ENCODE measurements around the gene NT5C.

The NT5C gene

DNA sequence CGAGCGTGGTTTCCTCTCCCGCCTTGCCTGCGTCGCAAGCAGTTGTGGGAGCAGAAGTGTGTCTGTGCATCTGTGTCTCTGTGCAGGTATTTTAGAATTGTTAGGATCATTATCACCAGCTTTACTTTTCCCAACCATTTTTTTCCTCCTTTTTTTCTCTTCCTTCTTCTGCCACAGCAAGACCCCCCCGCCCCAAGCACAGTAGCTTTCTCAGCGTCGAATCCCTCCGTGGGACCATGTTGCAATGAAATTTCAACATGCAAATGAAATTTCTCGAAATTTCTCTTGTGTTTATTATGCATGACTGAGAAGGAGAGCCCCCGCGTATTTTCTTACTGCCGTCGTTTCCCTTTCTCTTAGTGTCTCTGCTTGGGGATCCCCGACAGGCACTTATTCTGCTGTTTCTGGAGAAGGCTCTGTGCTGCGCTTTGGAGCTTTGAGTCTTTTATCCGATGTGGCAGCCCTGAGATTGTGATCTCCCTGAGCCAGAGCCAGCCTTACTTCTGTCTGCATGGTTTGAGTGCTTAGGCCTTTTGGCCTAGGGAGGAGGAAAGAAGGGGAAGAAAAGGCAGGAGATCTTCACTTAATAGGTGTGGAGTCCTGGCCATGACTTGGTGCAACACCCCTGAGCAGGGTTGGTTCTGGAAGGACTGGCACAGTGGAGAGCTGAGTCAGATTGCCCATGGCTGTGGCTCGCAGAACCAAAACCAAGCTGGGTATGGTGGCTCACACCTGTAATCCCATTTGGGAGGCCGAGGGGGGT is 16.8 kb downstream of the NT5C start:
- no peak for DNase-seq

DNA sequence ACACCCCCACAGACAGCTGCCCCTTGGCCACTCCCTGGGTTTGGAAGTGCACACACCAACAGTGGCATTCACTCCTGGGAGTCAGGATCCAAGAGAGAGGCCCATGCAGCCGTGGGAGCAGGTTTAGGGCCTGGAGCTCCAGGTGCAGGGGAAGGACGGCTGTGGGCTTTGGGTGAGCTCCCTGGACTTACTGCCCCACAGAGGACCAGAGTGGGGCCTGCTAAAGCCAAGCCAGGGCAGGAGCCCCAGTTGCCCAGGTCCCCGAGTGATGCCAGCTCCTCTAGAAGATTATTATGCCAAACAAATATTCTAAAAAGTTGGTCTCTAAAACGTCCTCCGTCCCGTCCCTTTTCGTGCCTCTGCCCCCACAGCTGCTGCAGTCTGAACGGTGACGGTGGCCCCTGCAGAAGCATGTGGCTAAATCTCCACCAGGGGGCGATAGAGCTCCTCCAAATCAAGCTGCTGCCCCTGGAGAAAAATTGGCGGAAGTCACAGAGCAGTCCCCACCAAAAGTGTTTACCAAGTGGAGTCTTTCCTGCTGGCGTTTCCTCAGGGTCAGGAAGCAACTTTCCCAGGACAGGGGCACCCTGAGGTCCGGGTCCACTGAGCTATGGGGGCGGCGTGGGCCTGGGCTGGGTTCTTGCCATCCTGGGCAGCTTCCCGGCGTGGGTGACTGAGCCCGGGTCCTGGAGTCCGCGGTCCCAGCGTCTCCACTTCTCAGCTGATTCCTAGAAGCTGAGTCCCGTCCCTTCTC is 17.6 kb downstream of the NT5C start:
- DNase-seq, result peak; percentile 93

DNA sequence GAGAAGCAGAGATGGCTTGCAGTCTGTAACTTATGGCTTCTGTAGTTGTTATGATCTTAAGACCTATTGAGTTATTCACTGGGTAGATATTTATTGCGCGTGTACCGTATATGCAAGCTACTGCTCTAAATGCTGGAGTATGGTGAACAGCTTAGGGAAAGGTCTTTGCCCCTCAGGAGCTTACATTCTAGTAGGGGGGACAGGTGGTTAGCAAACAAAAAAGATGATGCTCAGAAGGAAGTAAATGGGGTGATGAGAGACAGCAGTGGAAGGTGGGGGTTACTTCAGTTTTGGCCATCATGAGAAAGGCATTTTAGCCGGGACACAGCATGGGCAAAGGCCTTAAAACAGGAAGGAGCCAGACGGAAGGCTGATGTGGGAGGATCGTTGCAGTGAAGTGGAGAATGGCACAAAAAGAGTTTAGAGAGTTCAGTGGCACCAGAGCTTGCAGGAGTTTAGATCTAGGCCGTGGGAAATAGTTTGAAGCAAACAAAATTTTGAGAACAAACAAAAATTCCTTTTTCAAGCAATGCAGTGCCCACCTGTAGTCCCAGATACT is 19.7 kb downstream of the NT5C start:
- no peak for DNase-seq

DNA sequence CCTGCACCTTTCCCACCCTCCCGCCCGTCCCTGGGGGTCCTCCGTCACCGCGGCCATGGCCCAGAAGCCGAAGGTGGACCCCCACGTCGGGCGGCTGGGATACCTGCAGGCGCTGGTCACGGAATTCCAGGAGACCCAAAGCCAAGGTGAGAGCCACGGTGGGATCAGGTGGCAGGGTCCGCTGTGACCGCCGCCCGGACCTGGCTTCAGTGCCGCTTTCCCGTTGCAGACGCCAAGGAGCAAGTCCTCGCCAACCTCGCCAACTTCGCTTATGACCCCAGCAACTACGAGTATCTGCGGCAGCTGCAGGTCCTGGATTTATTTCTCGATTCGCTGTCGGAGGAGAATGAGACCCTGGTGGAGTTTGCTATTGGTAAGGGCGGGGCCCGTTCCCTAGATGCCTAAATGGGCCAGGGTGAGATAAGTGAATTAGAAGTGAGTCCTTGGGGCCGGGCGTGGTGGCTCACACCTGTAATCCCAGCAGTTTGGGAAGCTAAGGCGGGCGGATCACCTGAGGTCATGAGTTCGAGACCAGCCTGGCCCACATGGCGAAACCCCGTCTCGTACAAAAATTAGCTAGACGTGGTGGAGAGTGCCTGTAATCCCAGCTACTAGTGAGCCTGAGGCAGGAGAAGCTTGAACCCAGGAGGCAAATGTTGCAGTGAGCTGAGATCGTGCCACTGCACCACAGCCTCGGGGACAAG is 21.2 kb downstream of the NT5C start:
- DNase-seq, result peak; percentile 21

DNA sequence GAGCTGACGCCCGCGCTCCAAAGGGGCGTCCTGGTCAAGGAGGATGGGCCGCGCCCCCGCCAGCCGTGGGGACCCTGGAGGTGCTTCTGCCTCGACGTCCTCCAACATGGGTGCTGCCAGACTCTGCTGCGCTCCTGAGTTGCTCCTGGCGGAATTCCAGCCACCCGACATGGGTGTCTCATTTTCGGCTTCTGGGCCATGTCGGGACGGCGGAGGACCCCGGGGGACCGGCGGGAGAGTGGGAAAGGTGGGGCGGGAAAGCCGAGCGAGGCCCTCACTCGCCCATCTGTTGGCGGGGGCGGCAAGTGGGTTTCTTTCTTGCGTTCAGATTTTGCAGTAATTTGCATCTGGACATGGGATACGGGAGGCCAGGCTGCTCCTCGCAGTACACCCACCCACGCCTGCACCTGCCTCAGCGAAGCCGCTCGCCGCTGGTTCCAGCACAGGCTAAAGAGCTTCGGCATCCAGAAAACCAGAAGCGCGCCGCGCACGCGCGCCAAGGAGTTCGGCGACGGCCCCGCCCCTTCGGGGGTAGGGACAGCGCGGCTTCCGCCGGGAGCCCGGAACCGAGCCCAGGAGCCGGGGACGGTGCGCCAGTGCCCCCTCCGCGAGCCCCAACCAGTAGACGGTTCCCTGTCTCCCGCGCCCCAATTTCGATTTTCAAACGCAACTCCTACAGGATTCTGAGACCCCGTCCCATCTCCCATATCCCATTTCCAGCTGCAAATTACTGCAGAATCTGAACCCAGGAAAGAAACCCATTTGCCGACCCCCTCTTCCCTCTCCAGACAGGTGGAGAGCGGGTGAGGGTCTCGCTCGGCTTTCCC is 21.9 kb downstream of the NT5C start, which contains the start of gene ARMC7:
ARMC7 (plus strand) TSS at position 563 of the 827 bp plus-strand sequence. CDS start 320 bp downstream, outside the sequence.
- peak; percentile 92 for DNase-seq

DNA sequence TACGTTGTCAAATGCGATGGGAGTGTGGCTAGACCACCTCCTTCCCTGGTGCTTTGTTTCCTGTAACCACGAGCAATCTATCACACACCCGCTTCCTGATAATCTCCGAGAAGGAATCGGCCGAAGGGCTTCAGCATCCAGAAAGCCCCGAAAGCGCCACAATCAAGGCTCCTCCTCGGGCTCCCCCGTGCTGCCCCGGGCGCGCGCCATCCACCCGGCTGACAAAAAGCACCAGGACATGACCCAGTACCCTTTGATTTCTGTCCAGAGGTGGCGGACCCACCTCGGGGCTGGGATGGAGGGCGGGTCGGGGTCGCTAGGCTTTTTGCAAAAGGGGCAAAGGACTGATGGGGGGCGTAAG is 22.5 kb downstream of the NT5C start:
- no peak for DNase-seq

DNA sequence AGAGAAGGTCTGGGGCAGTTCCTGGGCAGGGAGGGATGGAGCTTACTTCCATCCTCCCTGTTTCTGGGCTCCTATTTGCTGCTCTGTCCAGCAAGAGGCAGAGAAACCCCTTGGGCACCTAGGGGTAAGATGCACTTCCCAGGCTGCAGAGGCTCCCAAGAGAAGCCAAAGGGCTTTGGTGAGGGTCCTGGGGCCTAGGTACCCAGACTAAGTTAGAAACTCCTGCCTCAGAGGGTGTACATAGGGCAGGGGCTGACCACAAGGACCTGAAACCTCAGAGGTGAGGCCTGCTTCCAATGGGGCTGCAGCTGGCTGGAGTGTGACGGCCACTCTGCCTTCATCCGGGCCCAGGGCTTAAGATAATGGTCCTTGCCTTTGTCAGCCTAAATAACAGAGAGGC is 23.3 kb downstream of the NT5C start:
- no peak for DNase-seq

DNA sequence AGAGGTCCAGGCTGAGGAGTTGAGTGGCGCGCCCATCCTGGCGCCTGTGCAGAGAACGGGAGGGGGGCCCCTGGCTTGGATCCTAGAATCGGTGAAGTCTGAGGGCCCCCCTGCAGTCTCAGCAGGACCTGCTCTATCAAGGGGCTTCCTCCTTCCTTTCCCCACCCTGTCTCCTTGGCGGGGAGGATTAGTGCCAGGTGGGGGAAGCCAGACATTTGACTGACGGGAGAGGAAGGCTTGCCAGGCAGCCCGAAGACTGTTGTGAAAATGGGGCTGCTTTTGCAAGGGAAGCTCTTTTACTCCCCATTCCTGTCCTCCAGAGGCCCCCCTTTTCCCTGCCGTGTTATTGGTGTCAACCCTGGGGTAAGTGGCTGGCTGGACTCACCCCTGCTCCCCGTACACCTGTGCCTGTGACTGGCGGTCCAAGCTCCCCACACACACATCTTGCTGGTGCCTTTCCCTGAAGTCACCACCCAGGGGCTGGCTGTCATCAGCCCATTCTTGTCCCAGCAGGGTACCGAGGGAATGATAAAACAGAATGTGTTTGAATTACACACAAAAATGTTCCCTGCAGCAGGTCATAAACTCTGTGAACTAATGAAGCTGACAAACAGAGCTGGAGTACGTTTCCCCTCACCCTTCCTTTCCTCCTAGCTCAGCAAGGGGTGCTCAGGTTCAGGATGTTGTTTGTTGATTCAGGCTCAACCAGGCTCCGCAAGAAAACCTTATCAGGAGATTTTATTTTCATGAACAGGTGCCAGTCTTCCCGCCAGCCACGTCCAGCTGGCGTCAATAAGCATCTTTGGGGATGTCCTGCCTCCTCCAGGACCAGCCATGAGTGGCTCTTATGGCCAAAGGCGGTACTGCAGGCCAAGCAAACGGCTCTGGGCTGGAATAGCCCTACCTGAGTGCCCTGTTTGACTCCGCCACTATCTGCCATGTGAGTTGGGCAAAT is 26.1 kb downstream of the NT5C start:
- no peak for DNase-seq

DNA sequence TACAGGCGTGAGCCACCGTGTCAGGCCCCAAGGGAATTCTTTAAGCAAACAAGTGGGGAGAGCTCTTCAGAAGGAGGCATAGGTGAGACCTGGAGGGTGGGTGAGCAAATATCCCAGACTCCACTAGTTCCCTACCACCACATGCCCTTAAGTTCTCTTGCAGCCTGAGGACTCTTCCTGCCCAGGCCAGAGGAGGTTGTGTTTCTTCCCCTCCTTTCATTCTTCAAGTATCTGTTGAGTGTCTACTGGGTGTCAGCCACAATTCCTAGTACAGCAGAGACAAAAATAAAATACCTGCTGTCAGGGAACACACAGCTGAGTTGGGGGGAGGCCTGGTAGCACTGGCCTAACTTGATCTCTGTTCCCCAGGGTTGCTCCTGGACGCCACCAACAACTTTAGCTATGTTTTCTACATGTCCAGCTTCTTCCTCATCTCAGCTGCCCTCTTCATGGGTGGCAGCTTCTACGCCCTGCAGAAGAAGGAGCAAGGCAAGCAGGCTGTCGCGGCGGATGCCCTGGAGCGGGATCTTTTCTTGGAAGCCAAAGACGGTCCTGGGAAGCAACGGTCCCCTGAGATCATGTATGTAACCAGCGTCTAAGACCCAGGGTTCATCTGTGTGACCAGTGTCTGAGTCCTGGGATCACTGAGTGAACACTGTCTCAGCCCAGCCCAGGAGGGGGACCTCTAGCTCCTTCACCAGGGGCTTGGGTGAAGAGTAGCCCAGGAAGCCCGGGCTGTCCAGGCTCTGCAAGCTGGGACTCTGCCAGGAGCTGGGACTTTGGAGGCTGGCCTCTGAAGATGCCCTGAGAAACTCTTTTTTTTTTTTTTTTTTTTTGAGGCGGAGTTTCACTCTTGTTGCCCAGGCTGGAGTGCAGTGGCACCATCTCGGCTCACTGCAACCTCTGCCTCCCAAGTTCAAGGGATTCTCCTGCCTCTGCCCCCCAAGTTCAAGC is 27.7 kb downstream of the NT5C start:
- DNase-seq, result no peak

DNA sequence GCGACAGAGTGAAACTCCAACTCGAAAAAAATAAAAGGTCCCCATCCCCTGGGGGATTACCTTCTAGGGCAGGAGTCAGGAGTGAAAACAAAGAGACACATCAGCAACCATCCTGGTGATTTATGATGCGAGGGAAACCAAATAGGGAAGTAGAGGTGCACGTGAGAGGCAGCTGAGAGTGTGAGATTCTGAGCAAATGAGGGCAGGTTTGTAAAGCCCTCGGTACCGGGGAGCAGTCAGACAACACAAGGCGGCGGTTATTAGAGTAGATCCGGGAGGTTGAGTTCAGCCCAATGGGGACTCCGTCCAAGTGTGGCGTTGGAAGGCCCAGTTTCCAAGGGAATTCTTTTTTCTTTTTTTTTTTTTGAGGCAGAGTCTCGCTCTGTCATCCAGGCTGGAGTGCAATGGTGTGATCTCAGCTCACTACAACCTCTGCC is 29.1 kb downstream of the NT5C start:
- no peak for DNase-seq

DNA sequence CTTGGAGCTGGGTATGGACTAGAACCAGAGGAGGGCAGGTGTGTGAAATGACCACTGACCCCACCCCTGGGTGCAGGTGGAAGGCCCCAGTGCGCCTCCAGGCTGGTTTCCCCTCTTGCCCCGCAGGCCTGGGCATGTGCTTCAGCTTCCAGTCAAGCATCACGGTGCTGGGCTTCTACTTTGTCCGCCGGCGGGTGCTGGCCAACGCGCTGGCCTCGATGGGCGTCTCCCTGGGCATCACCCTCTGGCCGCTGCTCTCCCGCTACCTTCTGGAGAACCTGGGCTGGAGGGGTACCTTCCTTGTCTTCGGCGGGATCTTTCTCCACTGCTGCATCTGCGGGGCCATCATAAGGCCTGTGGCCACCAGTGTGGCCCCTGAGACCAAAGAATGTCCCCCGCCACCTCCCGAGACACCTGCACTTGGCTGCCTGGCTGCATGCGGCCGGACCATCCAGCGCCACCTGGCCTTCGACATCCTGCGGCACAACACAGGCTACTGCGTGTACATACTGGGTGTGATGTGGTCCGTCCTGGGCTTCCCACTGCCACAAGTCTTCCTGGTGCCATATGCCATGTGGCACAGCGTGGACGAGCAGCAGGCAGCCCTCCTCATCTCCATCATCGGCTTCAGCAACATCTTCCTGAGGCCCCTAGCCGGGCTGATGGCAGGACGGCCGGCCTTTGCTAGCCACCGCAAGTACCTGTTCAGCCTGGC is 31.5 kb downstream of the NT5C start:
- no peak for DNase-seq

DNA sequence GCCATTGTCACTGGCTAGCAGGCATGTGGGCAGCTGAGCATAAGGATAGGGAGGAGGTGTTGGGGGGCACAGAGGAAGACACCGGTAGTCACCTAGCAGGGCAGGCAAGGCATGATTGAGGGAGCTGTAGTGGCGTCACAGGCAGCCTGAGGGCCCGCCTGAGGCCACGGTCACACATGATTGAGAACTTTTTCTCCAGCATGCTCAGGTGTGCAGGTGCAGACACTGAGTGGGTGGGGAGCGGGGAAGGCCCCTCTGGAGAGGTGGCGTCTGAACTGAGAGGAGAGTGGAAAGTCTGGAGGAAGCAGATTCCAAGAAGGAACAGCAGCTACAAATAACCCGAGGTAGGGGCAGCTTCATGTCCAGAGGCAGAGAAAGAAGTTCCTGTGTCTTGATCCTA is 32.7 kb downstream of the NT5C start:
- DNase-seq, result no peak

DNA sequence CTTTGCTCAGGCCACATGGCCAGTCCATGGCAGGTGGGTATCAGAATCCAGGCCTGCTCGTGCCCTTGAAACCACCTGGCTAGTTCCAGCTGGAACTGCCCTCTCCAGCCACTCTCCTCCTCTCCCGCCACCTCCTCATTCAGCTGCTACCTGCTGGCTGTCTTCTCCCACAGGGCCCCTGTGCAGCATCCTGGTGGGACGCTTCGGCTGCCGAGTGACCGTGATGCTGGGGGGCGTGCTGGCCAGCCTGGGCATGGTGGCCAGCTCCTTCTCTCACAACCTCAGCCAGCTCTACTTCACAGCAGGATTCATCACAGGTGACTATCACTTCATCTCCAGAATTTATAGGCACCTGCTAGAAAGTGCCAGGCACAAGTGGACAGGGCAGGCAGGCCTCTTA is 33.7 kb downstream of the NT5C start:
- DNase-seq, result no peak

DNA sequence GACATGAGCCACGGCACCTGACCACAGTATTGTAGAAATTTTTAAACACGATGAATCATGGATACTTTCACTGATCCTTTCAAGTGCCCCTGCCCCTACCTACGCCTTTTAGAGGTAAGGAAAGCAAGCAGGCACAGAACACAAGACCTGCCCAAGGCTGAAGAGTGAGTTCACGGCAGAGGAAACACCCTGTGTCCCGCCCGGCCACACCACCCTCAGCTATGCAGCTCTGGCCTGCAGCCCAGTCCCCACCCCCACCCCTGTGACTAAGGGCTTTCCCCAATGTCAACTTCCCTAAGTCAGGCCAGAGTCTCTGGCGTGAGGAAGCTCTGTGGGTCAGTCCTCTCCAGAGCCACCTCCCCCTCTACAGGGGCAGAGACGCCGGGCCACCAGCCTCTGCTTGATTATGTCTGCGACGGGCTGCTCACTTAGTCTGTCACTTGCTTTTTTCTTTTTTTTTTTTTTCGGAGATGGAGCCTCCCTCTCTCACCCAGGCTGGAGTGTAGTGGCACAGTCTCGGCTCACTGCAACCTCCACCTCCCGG is 35.4 kb downstream of the NT5C start:
- DNase-seq, result no peak

DNA sequence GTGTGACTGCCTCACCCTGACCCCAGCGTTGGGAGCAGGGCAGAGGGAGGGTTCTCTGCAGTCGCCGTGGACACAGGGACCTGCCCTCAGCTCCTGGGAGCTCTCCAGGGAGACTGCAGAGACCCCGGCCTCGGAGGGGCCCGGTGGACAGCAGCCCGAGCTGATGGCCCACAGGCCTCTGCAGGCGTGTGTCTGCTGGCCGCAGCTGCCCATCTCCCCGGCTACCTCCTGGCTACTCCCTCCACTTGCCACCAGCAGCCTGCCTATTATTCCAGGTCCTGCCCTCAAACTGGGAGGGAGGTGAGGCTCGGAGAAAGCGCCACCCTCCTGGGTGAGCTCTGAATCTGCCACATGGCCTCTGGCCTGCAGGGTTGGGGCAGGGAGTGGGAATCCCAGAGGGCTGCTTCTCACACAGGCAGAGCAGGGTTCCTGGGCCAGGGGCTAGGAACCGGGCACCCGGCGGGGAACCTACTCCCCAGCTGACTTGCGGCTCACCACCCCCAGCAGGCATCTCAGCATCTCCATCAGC is 36.6 kb downstream of the NT5C start:
- DNase-seq, result no peak

DNA sequence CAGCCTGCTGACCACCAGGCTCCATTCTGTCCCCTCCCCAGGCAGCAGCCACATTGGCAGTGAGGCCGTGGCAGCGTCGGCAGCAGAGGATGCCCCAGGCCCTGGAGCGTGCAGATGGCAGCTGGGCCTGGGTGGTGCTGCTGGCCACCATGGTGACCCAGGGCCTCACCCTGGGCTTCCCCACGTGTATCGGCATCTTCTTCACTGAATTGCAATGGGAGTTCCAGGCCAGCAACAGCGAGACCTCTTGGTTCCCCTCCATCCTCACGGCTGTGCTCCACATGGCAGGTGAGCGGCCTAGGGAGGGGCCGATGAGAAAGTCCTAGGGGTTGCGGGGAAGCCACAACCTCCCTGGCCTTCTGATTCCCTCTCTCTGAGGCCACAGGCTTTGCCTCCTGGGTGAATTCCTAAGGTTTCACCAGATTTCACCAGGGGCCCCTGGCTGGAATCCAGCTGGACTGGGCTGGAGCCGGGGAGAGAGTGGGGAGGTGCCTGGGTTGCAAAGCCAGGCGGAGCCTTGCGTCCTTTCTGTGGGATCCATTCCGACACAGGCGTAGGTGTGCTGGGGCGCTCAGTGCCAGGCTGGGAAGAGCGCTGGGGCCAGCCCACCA is 37.9 kb downstream of the NT5C start:
- no peak for DNase-seq

DNA sequence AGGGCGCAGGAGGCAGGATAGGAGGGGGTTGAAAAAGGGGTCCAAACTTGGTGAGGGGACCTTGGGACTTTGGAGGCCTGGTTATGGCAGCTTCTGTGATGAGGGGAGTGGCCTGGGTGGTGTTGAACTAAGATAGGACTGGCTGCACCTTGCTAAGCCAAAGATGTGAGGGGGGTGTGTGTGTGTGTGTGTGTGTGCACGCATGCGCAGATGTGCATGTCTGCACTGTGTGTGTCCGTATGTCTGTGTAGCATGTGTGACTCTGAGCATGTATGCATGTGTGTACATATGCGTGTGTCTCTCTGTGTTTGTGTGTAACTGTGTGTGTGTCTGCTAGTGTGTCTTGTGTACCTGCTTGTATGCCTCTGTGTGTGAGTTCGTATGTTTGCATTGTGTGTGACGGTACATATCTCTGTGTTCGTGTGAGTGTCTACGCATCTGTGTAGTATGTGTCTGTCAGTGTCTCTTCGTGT is 39.7 kb downstream of the NT5C start:
- DNase-seq, result no peak

Measured in CD4-positive, alpha-beta T cell treated with Interleukin-17A for 1 hour (primary cell).